SH-SY5Y (cell line): ENCODE measurements around the gene CYP11A1.

ENCODE experiments used
- GATA2 ChIP-seq: IDR thresholded peaks from 2 replicates; pipeline ENCODE4 v1.6.1; 2011; ENCODE audit warnings: mild to moderate bottlenecking, low read depth, low read length
- GATA3 ChIP-seq: IDR thresholded peaks from 2 replicates; pipeline ENCODE4 v1.6.1; 2011; ENCODE audit warnings: low read depth, mild to moderate bottlenecking, low read length, moderate library complexity

- no peak for TF ChIP-seq GATA2
- no peak for TF ChIP-seq GATA3
These were observed 16.5 kb upstream of the CYP11A1 start for GRCh38 chr15:74383695-74384565.
